Lower leg skin (tissue), 4 donors: ENCODE results near the gene HNF4A. TPM values are rescaled to one million over a fixed set of nuclear protein-coding genes. Genes with fewer than 3 reads are reported as not detected.

Experiments
- DNase-seq, 2 donors: peaks; one replicate each; pipeline ENCODE4 v3.0.0-alpha.2; 2019; ENCODE audit warnings: low spot score in 2 of 2
- H3K4me3 ChIP-seq: fragments of 200-600 bp; sonication (generic); 2 replicates; pipeline ENCODE4 v1.5.1; 2017; ENCODE audit warnings: mild to moderate bottlenecking, low read depth; ENCODE audit not compliant: poor library complexity, severe bottlenecking
- POLR2A ChIP-seq, 2 donors: fragments of 450-650 bp; IDR thresholded peaks; one replicate each; pipeline ENCODE4 v1.6.1; 2016 to 2017; ENCODE audit warnings: antibody characterized with exemption in 2 of 2, mild to moderate bottlenecking in 1 of 2, moderate library complexity in 1 of 2
- WGBS, 2 donors: methylation state at CpG; one replicate each; pipeline ENCODE4 v1.1.5; 2018; 5-methylcytosine and 5-hydroxymethylcytosine counted together
- intact Hi-C: fragments of 100-400 bp; cut with DNase I; formaldehyde crosslinking; loops from one replicate; pipeline ENCODE4 v1.15.0; 2023; ENCODE audit warnings: low total_unique reads
- total RNA-seq, 4 donors: library from RNA; depleted of rRNA; stranded (reverse); fragments of >200 nt; gene quantifications; one replicate each; pipeline ENCODE4 v1.1.0, GENCODE V29; 2016
- TF ChIP-seq, protein P1 (sequence below), 3 donors: fragments of 450-650 bp; IDR thresholded peaks; one replicate each; pipeline ENCODE4 v1.5.1; 2016; ENCODE audit warnings: antibody characterized with exemption in 3 of 3, mild to moderate bottlenecking in 3 of 3, moderate library complexity in 2 of 3

HNF4A gene
- total RNA-seq, 4 donors from 2014 or later: not detected

DNA sequence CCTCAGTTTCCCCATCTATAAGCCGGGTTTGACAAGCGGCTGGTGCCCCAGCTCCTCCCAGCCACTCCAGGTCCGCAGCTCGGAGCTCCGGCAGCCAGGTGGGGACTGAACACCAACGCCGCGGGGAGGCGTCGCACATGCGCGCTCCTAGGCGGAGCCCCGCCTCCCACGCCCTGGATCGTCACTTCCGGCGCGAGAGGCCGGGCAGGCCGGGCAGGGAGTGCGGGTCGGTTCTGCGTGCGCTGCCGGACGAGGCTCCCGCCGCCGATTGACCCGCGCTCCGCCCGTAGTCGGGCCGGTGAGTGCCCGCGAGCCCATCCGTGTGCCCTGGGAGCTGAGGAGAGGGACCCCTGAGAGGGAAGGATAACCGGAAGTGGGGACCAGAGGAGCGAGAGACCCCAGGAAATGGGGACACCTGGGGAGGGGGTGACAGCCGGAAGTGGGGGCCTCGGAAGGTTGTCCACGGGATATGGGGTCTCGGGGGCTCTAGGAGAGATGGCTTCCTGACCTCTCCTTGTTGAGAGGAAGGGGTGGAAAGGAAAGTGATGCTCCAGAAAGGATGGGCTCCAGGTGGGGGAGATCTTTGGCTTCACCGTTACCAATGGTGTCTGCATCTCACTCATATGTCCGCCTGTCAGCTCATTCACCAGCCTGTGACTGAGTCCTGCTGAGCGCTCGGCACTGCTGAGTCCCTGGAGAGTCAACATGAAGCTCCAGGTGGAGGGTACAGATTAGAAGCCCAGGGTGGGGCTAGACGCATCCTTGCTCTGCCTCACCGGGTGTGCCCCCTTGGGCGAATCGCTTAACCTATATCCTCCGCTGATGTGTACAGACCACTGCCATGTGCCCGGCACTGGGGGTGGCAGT lies 120.4 kb downstream of the HNF4A start, which contains the start of gene TTPAL:
Gene TTPAL, plus strand, starts transcription at position 181 of the 867 bp plus-strand sequence. CDS start 4,126 bp downstream, outside the sequence.
- DNase-seq: peak; percentile 84 to 97
- intact Hi-C loops: loop anchor here (10.0 kb wide), 2 partner anchors 139 to 261 kb away; partner anchors contain the start of gene OSER1
- TF ChIP-seq POLR2A (IDR thresholded peaks at IDR 0.05): peak in 1 of 2 donors; percentile 98
- TF ChIP-seq, protein P1, sequence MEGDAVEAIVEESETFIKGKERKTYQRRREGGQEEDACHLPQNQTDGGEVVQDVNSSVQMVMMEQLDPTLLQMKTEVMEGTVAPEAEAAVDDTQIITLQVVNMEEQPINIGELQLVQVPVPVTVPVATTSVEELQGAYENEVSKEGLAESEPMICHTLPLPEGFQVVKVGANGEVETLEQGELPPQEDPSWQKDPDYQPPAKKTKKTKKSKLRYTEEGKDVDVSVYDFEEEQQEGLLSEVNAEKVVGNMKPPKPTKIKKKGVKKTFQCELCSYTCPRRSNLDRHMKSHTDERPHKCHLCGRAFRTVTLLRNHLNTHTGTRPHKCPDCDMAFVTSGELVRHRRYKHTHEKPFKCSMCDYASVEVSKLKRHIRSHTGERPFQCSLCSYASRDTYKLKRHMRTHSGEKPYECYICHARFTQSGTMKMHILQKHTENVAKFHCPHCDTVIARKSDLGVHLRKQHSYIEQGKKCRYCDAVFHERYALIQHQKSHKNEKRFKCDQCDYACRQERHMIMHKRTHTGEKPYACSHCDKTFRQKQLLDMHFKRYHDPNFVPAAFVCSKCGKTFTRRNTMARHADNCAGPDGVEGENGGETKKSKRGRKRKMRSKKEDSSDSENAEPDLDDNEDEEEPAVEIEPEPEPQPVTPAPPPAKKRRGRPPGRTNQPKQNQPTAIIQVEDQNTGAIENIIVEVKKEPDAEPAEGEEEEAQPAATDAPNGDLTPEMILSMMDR (IDR thresholded peaks at IDR 0.05): no peak
- peak within 1 kb of the TSS; percentile 76 for H3K4me3 ChIP-seq
- 4% methylated on average over 31 to 46 of the region's 55 CpGs for WGBS, 2 donors

DNA sequence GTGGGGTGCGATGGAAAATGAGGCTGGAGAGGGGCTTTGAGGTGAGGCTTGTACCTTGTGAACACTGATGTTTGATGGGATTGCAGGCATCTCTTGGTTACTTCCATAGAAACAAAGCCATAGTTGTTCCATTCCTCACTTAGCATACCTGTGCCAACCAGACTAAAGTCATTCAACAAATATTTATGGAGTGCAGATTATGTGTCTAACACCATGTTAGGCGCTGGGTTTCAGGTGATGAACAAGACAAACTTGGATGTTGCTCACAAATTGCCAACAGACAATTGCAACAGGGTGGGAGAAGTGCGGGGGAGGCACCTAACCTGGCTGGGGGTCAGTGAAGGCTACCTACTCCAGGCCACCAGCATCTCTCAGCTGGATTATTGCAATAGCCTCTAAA lies 121.7 kb downstream of the HNF4A start:
- H3K4me3 ChIP-seq: no peak overlapping the region
- intact Hi-C loops: loop anchor here (10.0 kb wide), 2 partner anchors 138 to 262 kb away; partner anchors contain the start of gene OSER1
- 84 to 93% methylated on average over 3 of the region's 3 CpGs for WGBS, 2 donors
- TF ChIP-seq POLR2A (IDR thresholded peaks at IDR 0.05): no peak
- TF ChIP-seq, protein P1 (IDR thresholded peaks at IDR 0.05): no peak
- no peak for DNase-seq

DNA sequence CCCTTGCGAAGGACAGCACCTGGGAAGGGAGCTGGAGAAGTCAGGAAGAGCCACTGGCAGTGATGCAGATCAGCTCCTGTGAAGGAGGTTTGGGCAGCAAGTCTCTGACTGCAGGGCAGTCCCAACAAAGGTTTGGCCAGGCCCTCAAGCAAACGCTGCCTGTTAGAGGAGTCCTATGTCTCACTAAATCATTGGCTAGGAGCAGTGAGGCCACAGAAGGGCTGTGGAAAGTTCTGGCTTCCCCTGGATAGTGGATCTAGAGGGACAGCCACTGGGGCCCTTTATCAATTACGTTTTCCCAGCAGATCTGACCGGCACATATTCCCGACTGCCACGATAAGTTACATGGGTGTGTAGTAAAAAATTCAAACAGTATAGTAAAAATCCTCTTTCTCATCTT lies 122.7 kb downstream of the HNF4A start:
- DNase-seq: peak in 1 of 2 donors; percentile 82
- H3K4me3 ChIP-seq: no peak overlapping the region
- intact Hi-C loops: loop anchor here (10.0 kb wide), 2 partner anchors 137 to 263 kb away; partner anchors contain the start of gene OSER1
- no peak for TF ChIP-seq POLR2A (IDR thresholded peaks at IDR 0.05)
- TF ChIP-seq, protein P1 (IDR thresholded peaks at IDR 0.05): no peak
- 77 to 81% methylated on average over 6 of the region's 6 CpGs for WGBS, 2 donors

DNA sequence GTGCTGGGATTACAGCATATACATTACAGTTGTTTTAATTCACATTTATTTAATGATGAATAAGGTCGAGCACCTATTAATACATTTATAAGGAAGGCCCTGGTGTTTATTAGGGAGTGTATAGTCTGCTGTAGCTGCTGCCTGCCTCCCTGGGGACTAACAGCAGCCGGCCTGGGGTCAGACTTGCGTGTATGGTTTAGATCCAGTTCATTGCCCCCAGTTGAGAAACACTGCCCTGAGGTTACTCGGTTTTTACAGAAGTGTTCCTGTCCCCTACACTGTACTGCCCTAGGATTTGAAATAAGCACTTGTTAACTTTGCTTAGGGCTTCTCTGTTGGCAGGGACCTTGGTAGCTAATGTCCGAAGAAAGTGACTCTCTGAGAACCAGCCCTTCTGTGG lies 124.1 kb downstream of the HNF4A start:
- WGBS, 2 donors: 79 to 93% methylated on average over 5 of the region's 5 CpGs
- H3K4me3 ChIP-seq: no peak overlapping the region
- intact Hi-C loops: loop anchor here (10.0 kb wide), 2 partner anchors 135 to 265 kb away; partner anchors contain the start of gene OSER1
- TF ChIP-seq, protein P1 (IDR thresholded peaks at IDR 0.05): no peak
- TF ChIP-seq POLR2A (IDR thresholded peaks at IDR 0.05): no peak
- no peak for DNase-seq

DNA sequence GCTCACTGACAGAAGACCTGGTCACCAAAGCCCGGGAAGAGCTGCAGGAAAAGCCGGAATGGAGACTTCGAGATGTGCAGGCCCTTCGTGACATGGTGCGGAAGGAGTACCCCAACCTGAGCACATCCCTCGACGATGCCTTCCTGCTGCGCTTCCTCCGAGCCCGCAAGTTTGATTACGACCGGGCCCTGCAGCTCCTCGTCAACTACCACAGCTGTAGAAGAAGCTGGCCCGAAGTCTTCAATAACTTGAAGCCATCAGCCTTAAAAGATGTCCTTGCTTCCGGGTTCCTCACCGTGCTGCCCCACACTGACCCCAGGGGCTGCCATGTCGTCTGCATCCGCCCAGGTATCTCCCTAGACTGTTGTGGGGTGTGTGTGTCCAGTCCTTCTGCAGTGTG lies 124.6 kb downstream of the HNF4A start:
- no peak for DNase-seq
- TF ChIP-seq POLR2A (IDR thresholded peaks at IDR 0.05): no peak
- TF ChIP-seq, protein P1 (IDR thresholded peaks at IDR 0.05): no peak
- no peak overlapping the region for H3K4me3 ChIP-seq
- intact Hi-C loops: no loop called here
- WGBS, 2 donors: 94% methylated on average over 18 of the region's 18 CpGs
